ENCODE results near the gene NBPF4. TPM values are rescaled to one million over a fixed set of nuclear protein-coding genes. Genes with fewer than 3 reads are reported as not detected.
A peak's percentile ranks its signal among the peaks of the same experiment; 100 is the strongest.
"Not testable (repeated sequence)": the region's sequence is repeated elsewhere in the genome, so short reads cannot be mapped to it uniquely, and the experiment has no call there.

The NBPF4 gene
- polyA plus RNA-seq, 2 of the 4 experiments (the other 2 are of a cell fraction), result 0.25 to 0.37 TPM

- TF ChIP-seq RAD21 (conservative IDR thresholded peaks at IDR 0.05 in 1 of 2, IDR thresholded peaks at IDR 0.05 in 1 of 2) (peak; percentile 61 to 64), SMC3 (IDR thresholded peaks at IDR 0.05) (peak; percentile 42; the same call in 2 of the 3 replicates)
- TF ChIP-seq, protein P1, sequence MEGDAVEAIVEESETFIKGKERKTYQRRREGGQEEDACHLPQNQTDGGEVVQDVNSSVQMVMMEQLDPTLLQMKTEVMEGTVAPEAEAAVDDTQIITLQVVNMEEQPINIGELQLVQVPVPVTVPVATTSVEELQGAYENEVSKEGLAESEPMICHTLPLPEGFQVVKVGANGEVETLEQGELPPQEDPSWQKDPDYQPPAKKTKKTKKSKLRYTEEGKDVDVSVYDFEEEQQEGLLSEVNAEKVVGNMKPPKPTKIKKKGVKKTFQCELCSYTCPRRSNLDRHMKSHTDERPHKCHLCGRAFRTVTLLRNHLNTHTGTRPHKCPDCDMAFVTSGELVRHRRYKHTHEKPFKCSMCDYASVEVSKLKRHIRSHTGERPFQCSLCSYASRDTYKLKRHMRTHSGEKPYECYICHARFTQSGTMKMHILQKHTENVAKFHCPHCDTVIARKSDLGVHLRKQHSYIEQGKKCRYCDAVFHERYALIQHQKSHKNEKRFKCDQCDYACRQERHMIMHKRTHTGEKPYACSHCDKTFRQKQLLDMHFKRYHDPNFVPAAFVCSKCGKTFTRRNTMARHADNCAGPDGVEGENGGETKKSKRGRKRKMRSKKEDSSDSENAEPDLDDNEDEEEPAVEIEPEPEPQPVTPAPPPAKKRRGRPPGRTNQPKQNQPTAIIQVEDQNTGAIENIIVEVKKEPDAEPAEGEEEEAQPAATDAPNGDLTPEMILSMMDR (IDR thresholded peaks at IDR 0.05), result peak; percentile 59
- ATAC-seq (peak in 1 of 2 experiments; percentile 57; a peak in 3 of 6 replicates), FAIRE-seq (peak; percentile 70), DNase-seq (ENCODE audit: low read depth in 1 of 2, low spot score in 1 of 2) (peak in 1 of 2 experiments; percentile 16)
- H3K4me3 ChIP-seq, POLR2A ChIA-PET, H3K27ac ChIP-seq, H3K9me3 ChIP-seq: not testable (repeated sequence)
- 3% methylated on average over 5 of the region's 5 CpGs for WGBS (ENCODE audit: missing lambda C conversion rate)
- peaks cover 12% of the 10 kb centered on the region for H3K4me1 ChIP-seq
- peak overlapping the region; percentile 48; the same call in 2 of the 3 replicates for H3K4me2 ChIP-seq
- CTCF ChIA-PET, result interaction anchor here (0.6 to 1.4 kb wide), 2 partner anchors 14 to 104 kb away, joined by 4 read pairs; partner anchors contain the start of gene SLC25A24
Observed at GRCh38 chr1:108214641-108215465, 29.0 kb downstream of the NBPF4 start.

- DNase-seq (ENCODE audit: low read depth in 1 of 2, low spot score in 1 of 2), result no peak
- TF ChIP-seq SREBF2 (IDR thresholded peaks at IDR 0.05) (no peak), EP300 (IDR thresholded peaks at IDR 0.05) (no peak), RFX5 (IDR thresholded peaks at IDR 0.05) (no peak), EHF (CRISPR knock-in tag; IDR thresholded peaks at IDR 0.05) (no peak), RNF2 (IDR thresholded peaks at IDR 0.05; ENCODE audit: borderline replicate concordance, low read depth) (no peak), ZFP36 (IDR thresholded peaks at IDR 0.05; ENCODE audit: borderline replicate concordance, partially characterized antibody) (no peak), KDM1A (IDR thresholded peaks at IDR 0.05; ENCODE audit: low read depth) (no peak), SMC3 (IDR thresholded peaks at IDR 0.05) (no peak), HOXA7 (CRISPR knock-in tag; IDR thresholded peaks at IDR 0.05) (no peak), CBX8 (IDR thresholded peaks at IDR 0.05) (no peak), RCOR1 (IDR thresholded peaks at IDR 0.05; ENCODE audit: low read depth, low read length) (no peak), FOSL2 (IDR thresholded peaks at IDR 0.05) (no peak), FOSL2 (CRISPR knock-in tag; IDR thresholded peaks at IDR 0.05) (no peak), JUNB (IDR thresholded peaks at IDR 0.05) (no peak), USF2 (IDR thresholded peaks at IDR 0.05) (no peak)
- TF ChIP-seq, protein P1 (IDR thresholded peaks at IDR 0.05), result no peak
- no peak overlapping the region for H3K27ac ChIP-seq
- FAIRE-seq, result no peak
- no peaks in the 10 kb centered on the region for H3K9me3 ChIP-seq
- ChIA-PET POLR2A (no interaction called here), CTCF (interaction anchor here (1.5 to 2.2 kb wide), 2 partner anchors 10 to 106 kb away, joined by 3 to 9 read pairs; partner anchors contain the start of gene SLC25A24)
- ATAC-seq, result no peak
- H3K4me2 ChIP-seq, result no peak overlapping the region
- 93% methylated on average over 1 of the region's 1 CpG for WGBS (ENCODE audit: missing lambda C conversion rate)
- no peak overlapping the region for H3K4me3 ChIP-seq
- H3K4me1 ChIP-seq, result no peaks in the 10 kb centered on the region; the same call in 1 of the 3 replicates
Observed at GRCh38 chr1:108211014-108211413, 32.9 kb downstream of the NBPF4 start.
